ENCODE data around the gene SRBD1. TPM values are rescaled to one million over a fixed set of nuclear protein-coding genes. Genes with fewer than 3 reads are reported as not detected.

Gene SRBD1
- total RNA-seq, 1 donor: 17.4 TPM

GRCh38 chr2:45415534-45416123 lies 195.4 kb downstream of the SRBD1 start:
- TF ChIP-seq CTCF (IDR thresholded peaks at IDR 0.05; ENCODE audit: extremely low read depth, low read depth, low read length): no peak
- H2AFZ ChIP-seq (ENCODE audit: low read length): no peak overlapping the region
- H3K4me1 ChIP-seq (ENCODE audit: insufficient read depth, low read length): peaks cover 4% of the 10 kb centered on the region
- DNase-seq (ENCODE audit: insufficient read length, low spot score, missing footprints): no peak
- H3K79me2 ChIP-seq (ENCODE audit: insufficient read depth, low read length): no peaks in the 10 kb centered on the region
- no peak overlapping the region for H3K27ac ChIP-seq (ENCODE audit: low read depth, low read length)
- H3K4me2 ChIP-seq (ENCODE audit: insufficient read depth, low read length): no peak overlapping the region
- no peaks in the 10 kb centered on the region for H3K27me3 ChIP-seq (ENCODE audit: insufficient read depth, low read length)
- H3K9me3 ChIP-seq (ENCODE audit: low read depth, low read length): no peaks in the 10 kb centered on the region
- no peak overlapping the region for H3K4me3 ChIP-seq (ENCODE audit: insufficient read depth, low read length)
- H3K36me3 ChIP-seq (ENCODE audit: insufficient read depth, low read length): peaks cover 6% of the 10 kb centered on the region
- no peaks in the 10 kb centered on the region for H4K20me1 ChIP-seq (ENCODE audit: insufficient read depth, low read length)

- peak; percentile 72 for DNase-seq (ENCODE audit: insufficient read length, low spot score, missing footprints)
- no peaks in the 10 kb centered on the region for H4K20me1 ChIP-seq (ENCODE audit: insufficient read depth, low read length)
- peaks cover 5% of the 10 kb centered on the region for H3K36me3 ChIP-seq (ENCODE audit: insufficient read depth, low read length)
- H3K4me1 ChIP-seq (ENCODE audit: insufficient read depth, low read length): peaks cover 4% of the 10 kb centered on the region
- no peaks in the 10 kb centered on the region for H3K9me3 ChIP-seq (ENCODE audit: low read depth, low read length)
- no peak overlapping the region for H3K4me3 ChIP-seq (ENCODE audit: insufficient read depth, low read length)
- no peaks in the 10 kb centered on the region for H3K79me2 ChIP-seq (ENCODE audit: insufficient read depth, low read length)
- H2AFZ ChIP-seq (ENCODE audit: low read length): peak overlapping the region; percentile 24
- H3K27ac ChIP-seq (ENCODE audit: low read depth, low read length): peak overlapping the region; percentile 52
- no peak for TF ChIP-seq CTCF (IDR thresholded peaks at IDR 0.05; ENCODE audit: extremely low read depth, low read depth, low read length)
- H3K4me2 ChIP-seq (ENCODE audit: insufficient read depth, low read length): no peak overlapping the region
- H3K27me3 ChIP-seq (ENCODE audit: insufficient read depth, low read length): no peaks in the 10 kb centered on the region
These were observed 198.2 kb downstream of the SRBD1 start for GRCh38 chr2:45412754-45413379.

GRCh38 chr2:45409677-45410076 lies 201.4 kb downstream of the SRBD1 start:
- H3K36me3 ChIP-seq (ENCODE audit: insufficient read depth, low read length): no peaks in the 10 kb centered on the region
- no peaks in the 10 kb centered on the region for H3K27me3 ChIP-seq (ENCODE audit: insufficient read depth, low read length)
- H3K27ac ChIP-seq (ENCODE audit: low read depth, low read length): no peak overlapping the region
- H3K4me3 ChIP-seq (ENCODE audit: insufficient read depth, low read length): no peak overlapping the region
- H2AFZ ChIP-seq (ENCODE audit: low read length): no peak overlapping the region
- no peak for TF ChIP-seq CTCF (IDR thresholded peaks at IDR 0.05; ENCODE audit: extremely low read depth, low read depth, low read length)
- no peaks in the 10 kb centered on the region for H3K79me2 ChIP-seq (ENCODE audit: insufficient read depth, low read length)
- H3K4me2 ChIP-seq (ENCODE audit: insufficient read depth, low read length): no peak overlapping the region
- H3K9me3 ChIP-seq (ENCODE audit: low read depth, low read length): no peaks in the 10 kb centered on the region
- no peak for DNase-seq (ENCODE audit: insufficient read length, low spot score, missing footprints)
- peaks cover 4% of the 10 kb centered on the region for H3K4me1 ChIP-seq (ENCODE audit: insufficient read depth, low read length)
- no peaks in the 10 kb centered on the region for H4K20me1 ChIP-seq (ENCODE audit: insufficient read depth, low read length)

- Histone ChIP-seq H3K4me1 (ENCODE audit: insufficient read depth, low read length) (no peaks in the 10 kb centered on the region), H3K4me3 (ENCODE audit: insufficient read depth, low read length) (no peak overlapping the region), H3K79me2 (ENCODE audit: insufficient read depth, low read length) (no peaks in the 10 kb centered on the region), H4K20me1 (ENCODE audit: insufficient read depth, low read length) (no peaks in the 10 kb centered on the region), H2AFZ (ENCODE audit: low read length) (no peak overlapping the region), H3K36me3 (ENCODE audit: insufficient read depth, low read length) (no peaks in the 10 kb centered on the region), H3K27me3 (ENCODE audit: insufficient read depth, low read length) (no peaks in the 10 kb centered on the region), H3K9me3 (ENCODE audit: low read depth, low read length) (no peaks in the 10 kb centered on the region), H3K27ac (ENCODE audit: low read depth, low read length) (no peak overlapping the region), H3K4me2 (ENCODE audit: insufficient read depth, low read length) (no peak overlapping the region)
- no peak for TF ChIP-seq CTCF (IDR thresholded peaks at IDR 0.05; ENCODE audit: extremely low read depth, low read depth, low read length)
- DNase-seq (ENCODE audit: insufficient read length, low spot score, missing footprints): no peak
These were observed 204.4 kb downstream of the SRBD1 start for GRCh38 chr2:45406621-45407020.
